Stimulated activated CD4-positive, alpha-beta T cell treated with anti-CD3 and anti-CD28 coated beads, Interleukin-15, amount 100 ng/mL, for 1 hour (primary cell): ENCODE measurements around the gene KCNV2.

Source experiments
- DNase-seq, 2 donors: peaks; one replicate each; pipeline ENCODE4 v3.0.0-alpha.2; 2020; ENCODE audit warnings: low read depth in 1 of 2, low spot score in 1 of 2

The KCNV2 gene

GRCh38 chr9:2718698-2719033, 1.4 kb downstream of the KCNV2 start:
- DNase-seq, result no peak

- no peak for DNase-seq
Measured at GRCh38 chr9:2720179-2720654, 2.9 kb downstream of the KCNV2 start.

GRCh38 chr9:2722715-2723114, 5.4 kb downstream of the KCNV2 start:
- no peak for DNase-seq

- DNase-seq, result no peak
Measured at GRCh38 chr9:2723376-2724065, 6.2 kb downstream of the KCNV2 start.

- no peak for DNase-seq
Measured at GRCh38 chr9:2725126-2725525, 7.8 kb downstream of the KCNV2 start.

- DNase-seq, result no peak
Measured at GRCh38 chr9:2725898-2726649, 8.8 kb downstream of the KCNV2 start.

- DNase-seq, result no peak
Measured at GRCh38 chr9:2726650-2727340, 9.5 kb downstream of the KCNV2 start.

GRCh38 chr9:2727374-2727773, 10.1 kb downstream of the KCNV2 start:
- no peak for DNase-seq

GRCh38 chr9:2727966-2728613, 10.8 kb downstream of the KCNV2 start:
- no peak for DNase-seq

GRCh38 chr9:2729003-2729402, 11.7 kb downstream of the KCNV2 start:
- DNase-seq, result no peak

GRCh38 chr9:2729721-2730120, 12.4 kb downstream of the KCNV2 start:
- DNase-seq, result no peak

- DNase-seq, result no peak
Measured at GRCh38 chr9:2730971-2731370, 13.7 kb downstream of the KCNV2 start.

- DNase-seq, result no peak
Measured at GRCh38 chr9:2732492-2732891, 15.2 kb downstream of the KCNV2 start.

GRCh38 chr9:2740616-2741015, 23.3 kb downstream of the KCNV2 start:
- no peak for DNase-seq

- DNase-seq, result no peak
Measured at GRCh38 chr9:2741441-2742158, 24.3 kb downstream of the KCNV2 start.

- DNase-seq, result no peak
Measured at GRCh38 chr9:2742214-2742613, 24.9 kb downstream of the KCNV2 start.

- no peak for DNase-seq
Measured at GRCh38 chr9:2743937-2744529, 26.7 kb downstream of the KCNV2 start.

GRCh38 chr9:2745560-2746380, 28.5 kb downstream of the KCNV2 start:
- no peak for DNase-seq

GRCh38 chr9:2749485-2749884, 32.2 kb downstream of the KCNV2 start:
- DNase-seq, result no peak

- DNase-seq, result no peak
Measured at GRCh38 chr9:2755285-2755684, 38.0 kb downstream of the KCNV2 start.
